ENCODE measurements around the gene LGALS9B.
"Not testable (repeated sequence)": the region's sequence is repeated elsewhere in the genome, so short reads cannot be mapped to it uniquely, and the experiment has no call there.

GRCh38 chr17:20455106-20455505 lies 12.2 kb downstream of the LGALS9B start:
- not testable (repeated sequence) for TF ChIP-seq EZH2 (IDR thresholded peaks at IDR 0.05; ENCODE audit: borderline replicate concordance, low read length); CTCF (conservative IDR thresholded peaks at IDR 0.05 in 1 of 2, IDR thresholded peaks at IDR 0.05 in 1 of 2; ENCODE audit: extremely low read depth in 1 of 2, insufficient read depth in 1 of 2, low read depth in 1 of 2, low read length in 2 of 2)
